Activated CD4-positive, alpha-beta T cell treated with anti-CD3 and anti-CD28 coated beads for 4 hours (primary cell): ENCODE measurements around the gene RBM47.

Source experiments
- DNase-seq, 2 donors: peaks; one replicate each; pipeline ENCODE4 v3.0.0-alpha.2; 2020

Gene RBM47

DNA sequence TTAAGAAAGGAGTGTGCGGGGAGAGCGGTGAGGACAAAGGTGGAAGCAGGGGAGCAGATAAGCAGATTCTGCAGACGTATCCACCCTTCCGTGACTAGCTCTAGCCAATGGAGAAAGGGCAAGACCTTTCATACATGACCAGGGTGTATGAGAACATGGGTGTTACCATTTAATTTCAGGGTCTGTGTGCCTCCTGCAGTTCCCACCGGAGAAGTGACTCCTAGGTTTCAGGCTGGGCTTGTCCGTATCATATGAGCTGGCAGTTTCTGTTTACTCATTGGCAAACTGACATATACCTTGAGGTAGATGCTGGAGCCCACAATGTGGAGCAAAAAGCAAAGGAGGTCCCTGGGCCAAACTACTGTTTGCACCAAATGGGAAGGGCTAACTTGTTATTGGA lies 6.8 kb downstream of the RBM47 start:
- no peak for DNase-seq

DNA sequence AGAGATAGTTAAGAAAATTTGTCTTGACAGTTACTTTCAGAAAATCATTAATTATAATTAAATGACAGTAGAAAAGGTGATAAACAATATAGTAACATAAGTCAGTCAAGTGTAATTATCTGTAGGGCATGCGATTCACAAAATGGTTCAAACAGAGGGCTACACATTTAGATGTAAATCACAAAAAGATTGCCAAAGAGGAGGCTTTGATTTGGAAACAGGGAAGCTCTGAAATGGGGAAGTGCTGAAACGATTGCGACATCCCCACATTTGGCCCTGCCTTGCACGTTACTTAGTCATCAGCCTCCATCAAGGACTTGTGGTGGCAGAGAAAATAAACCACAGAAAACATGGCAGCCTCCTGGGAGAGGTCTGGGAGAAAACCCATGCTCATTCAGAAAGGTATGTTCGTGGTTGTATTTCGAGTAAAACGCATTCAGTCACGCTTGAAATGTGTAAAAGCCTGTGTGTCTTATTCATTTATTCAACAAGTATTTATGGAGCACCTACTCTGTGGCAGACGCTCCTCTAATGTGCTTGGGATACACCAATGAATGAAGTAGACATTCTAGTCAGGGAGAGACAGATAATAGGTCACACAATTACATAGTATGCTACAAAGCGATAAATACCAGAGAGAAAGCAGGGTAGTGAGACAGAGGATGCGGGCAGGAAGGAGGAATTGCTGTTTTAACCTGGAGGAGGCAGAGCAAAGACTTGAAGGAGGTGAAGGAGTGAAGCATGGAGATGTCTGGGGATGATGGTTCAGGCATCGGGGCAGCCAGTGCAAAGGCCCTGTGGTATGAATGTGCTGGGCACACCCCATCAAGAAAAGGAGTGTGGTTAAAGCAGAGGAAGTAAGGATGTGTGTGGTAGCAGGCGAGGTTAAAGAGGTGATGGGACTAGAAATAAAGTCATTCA lies 7.8 kb downstream of the RBM47 start:
- DNase-seq: no peak

DNA sequence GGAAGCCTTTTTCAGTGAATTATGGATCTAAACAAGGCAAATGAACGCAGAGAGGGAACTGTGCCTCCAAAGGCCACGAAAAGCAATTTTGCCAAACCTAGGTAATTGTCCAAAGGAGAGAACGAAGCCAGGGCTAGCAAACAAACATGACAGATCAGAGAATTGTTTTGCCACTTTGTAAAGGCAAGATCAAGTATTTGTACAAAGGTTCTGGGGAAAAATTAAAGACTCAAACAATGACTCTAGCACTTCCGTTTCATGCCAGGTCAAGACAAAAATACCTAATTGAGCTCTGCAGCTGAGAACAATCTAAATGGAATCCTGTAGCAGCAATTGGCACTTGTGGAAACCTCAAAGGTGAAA lies 8.5 kb downstream of the RBM47 start:
- no peak for DNase-seq

DNA sequence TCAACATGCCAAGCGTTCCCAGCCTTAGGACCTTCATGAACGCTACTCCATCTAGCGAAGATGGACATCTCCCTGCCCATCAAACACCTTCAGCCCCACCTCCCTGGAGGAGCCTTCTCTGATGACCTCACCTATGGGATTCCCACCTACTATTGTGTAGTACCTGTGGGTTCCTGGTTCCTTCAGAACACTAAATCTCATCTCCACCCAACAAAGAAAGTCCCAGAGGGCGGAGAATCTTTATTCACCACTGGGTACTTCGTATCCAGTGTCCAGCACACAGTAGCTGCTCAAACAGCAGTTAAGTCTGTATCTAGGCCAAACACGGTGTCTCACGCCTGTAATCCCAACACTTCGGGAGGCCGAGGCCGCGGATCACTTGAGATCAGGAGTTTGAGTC lies 10.1 kb downstream of the RBM47 start:
- DNase-seq: no peak

DNA sequence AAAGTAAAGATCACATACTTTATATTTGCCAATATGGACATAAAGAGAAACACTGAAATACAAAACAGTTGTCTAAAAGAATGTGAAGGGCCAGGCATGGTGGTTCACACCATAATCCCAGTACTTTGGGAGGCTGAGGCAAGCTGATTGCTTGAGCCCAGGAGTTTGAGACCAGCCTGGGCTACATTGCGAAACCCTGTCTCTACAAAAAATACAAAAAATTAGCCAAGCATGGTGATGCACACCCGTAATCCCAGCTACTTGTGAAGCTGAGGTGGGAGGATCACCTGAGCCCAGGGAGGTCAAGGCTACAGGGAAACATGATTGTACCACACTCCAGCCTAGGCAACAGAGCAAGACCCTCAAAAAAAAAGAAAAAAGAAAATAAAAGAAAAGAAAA lies 11.8 kb downstream of the RBM47 start:
- no peak for DNase-seq

DNA sequence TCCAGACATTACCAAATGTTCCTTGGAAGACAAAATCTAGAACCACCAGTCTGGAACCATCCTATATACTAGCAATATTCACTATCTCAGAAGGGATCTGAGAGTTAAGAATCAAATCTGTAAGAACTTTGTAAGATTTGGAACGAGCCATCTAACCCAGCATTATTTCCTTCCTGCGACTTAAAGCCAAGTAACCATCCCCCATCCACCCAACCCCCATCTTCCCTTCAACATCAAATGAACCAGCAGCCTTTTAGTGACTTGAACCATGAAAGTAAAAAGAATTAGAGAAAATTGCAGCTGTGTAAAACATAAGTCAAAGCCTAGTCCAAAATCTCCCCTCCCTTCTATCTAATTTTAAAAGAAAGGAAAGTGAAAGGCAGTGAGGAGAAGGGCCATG lies 15.6 kb downstream of the RBM47 start:
- no peak for DNase-seq

DNA sequence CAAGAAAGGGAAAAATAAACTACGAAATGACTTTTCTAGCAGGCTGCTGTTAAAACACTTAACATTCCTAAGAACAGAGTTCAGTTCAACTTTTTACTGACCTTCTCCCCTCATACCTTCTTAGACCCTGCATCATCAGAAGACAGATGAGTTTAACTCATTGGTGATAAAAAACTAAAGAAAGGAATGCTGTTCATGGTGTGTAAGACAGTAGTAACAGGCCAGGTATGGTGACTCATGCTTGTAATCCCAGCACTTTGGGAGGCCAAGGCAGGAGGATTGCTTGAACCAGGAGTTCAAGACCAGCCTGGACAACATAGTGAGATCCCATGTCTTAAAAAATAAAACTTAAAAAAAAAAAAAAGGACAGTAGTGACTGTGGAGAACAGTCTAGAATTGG lies 16.2 kb downstream of the RBM47 start:
- DNase-seq: no peak

DNA sequence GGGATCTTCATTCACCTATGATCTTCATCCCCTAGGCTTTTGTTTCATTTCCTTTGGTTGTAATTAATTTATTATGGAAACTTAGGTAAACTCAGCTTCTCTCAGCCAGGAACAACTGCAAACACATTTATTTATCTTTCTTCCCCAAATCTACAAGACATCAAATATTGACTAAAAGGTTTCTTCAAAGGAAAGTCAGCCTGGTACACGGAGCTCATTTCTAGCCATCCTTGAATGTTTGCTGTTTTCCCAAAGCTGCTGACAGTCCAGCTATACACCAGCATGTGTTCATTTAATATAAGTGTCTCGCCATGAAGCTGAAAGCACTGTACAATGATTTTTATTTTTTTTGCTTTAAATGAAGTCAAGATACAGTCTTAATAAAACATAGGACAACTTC lies 16.8 kb downstream of the RBM47 start:
- DNase-seq: no peak

DNA sequence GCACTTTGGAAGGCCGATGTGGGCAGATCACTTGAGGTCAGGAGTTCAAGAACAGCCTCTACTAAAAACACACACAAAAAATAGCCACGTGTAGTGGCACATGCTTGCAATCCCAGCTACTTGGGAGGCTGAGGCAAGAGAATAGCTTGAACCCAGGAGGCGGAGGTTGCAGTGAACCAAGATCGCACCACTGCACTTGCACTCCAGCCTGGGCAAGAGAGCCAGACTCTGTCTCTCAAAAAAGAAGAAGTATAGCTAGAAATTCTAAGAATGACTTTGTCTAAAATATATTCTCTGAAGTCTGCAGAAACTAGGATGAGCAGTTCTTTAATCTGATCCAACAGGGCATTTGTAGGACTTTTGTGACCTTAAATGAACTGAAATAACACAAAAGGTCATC lies 17.4 kb downstream of the RBM47 start:
- DNase-seq: no peak

DNA sequence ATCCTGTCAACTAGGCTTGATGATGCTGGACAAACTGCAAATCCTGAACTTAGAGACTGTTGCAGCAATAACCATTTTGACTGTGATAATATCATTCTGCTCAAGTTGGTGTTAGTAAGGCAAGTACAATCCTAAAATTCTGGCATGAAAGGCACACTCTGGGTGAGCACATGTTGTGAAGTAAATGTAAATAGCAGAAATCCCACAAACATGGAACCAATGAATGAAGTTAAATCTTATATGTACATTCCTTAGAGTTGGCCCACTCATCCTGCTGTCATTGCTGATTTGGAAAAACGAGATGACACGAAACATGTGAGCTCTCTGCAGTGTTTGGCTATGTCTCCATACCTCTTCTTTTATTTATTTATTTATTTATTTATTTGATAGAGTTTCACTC lies 21.0 kb downstream of the RBM47 start:
- DNase-seq: no peak

DNA sequence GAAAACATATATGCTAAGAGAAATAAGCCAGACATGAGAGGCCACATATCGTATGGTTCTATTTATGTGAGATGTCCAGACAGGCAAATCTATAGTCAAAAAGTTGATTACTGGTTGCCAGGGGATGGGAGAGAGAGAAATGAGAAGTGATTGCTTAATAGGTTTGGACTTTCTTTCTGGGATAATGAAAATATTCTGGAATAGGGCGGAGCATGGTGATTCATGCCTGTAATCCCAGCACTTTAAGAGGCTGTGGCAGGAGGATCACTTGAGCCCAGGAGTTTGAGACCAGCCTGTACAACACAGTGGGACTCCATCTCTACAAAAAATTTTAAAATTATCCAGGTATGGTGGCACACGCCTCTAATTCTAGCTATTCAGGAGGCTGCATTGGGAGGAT lies 22.4 kb downstream of the RBM47 start:
- no peak for DNase-seq

DNA sequence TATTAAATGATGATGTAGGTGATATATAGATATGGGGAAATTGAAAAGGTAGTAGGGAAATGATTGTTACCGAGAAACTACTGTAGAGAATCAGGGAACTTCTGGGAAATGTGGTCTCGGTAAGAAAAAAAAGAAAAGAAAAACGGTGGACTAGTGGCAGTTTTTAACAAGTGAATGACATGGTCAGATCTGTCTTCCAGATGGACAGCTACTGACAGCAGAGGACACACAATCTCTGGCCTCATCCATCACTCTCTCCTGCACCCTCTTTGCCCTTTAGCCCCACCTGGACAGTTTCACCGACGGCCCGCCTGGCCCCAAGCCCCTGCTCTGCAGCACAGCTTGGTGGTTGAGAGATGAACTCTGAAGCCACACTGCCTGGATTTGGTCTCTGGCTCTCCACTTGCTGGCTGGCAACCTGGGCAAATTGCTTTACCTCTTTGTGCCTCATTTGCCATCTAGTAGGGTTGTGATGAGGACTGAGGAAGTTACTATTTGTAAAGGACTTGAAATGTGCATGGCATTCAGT lies 23.4 kb downstream of the RBM47 start:
- no peak for DNase-seq

DNA sequence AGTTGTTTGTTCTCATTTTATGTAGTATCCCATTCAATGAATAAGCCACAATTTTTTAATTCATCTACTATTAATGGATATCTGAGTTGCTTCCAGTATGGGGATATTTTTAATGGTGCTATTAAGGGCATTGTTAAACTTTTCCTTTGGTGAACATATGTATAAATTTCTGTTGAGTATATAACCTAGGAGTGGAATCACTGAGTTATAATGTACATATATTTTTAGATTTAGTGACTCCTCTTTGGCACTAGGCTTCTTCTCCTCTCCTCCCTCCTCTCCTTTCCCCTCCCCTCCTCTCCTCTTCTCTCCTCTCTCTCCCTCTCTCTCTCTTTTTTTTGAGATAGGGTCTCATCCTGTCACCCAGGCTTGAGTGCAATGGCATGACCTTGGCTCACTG lies 26.4 kb downstream of the RBM47 start:
- no peak for DNase-seq

DNA sequence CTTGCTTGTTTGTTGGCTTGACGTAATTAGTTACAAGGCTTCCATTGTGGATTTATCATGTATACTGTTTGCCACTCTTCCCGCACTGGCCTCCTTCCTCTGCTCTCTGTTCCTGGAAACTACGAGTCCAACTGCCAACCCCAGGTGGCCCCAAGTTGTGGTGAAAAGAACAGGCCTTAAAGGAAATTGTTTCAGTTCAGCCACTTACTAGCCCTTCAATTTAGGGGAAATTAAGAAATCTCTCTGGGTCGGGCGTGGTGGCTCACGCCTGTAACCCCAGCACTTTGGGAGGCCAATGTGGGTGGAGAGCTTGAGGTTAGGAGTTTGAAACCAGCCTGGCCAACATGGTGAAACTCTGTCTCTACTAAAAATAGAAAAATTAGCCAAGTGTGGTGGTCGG lies 28.0 kb downstream of the RBM47 start:
- DNase-seq: no peak

DNA sequence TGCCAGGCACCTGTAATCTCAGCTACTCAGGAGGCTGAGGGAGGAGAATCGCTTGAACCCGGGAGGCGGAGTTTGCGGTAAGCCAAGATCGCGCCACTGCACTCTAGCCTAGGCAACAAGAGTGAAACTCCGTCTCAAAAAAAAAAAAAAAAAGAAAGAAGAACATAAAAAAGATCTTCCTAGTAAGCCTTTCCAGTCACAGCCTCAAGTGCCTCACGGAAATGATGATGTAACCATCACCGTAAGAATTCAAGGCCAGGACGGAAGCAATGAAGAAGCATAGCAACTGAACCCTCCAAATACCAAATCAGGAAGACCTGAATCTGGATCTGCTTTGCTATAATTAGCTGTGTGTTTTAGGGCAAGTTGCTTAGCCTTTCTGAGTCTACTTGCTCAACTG lies 28.8 kb downstream of the RBM47 start:
- no peak for DNase-seq

DNA sequence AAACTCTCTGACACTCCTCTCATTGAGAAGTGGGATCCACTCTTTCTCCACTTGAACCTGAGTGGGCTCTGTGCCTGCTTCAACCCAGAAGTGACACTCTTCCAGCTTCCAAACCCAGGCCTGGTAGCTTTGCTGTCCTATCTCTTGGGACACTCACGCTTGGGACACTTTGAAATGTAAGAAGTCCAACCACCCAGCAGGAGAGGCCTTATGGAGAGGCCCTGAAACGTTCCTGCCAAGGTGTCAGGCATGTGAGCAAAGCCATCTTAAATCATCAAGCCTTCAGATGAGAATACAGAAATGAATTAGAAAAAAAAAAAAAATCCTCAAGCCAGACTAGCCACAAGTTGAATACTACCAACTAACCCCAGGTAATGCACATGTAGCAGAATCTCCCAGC lies 30.2 kb downstream of the RBM47 start:
- DNase-seq: no peak

DNA sequence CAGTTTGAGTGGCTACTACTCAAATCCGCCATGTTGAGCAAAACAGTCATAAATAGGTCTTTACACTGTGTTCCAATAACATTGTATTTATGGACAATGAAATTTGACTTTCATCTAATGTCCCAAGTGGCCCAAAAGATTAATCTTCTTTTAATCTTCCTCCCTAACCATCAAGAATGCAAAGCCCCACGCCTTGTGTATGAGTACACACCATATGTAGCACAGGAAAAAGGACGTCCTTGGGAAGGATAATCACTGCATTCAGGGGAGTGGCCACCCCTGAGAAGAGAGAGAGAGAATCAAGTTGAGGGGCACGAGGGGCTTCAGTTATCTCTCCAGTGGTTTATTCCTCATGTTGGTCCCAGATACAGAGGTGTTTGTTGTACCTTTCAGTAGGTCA lies 33.1 kb downstream of the RBM47 start:
- DNase-seq: no peak

DNA sequence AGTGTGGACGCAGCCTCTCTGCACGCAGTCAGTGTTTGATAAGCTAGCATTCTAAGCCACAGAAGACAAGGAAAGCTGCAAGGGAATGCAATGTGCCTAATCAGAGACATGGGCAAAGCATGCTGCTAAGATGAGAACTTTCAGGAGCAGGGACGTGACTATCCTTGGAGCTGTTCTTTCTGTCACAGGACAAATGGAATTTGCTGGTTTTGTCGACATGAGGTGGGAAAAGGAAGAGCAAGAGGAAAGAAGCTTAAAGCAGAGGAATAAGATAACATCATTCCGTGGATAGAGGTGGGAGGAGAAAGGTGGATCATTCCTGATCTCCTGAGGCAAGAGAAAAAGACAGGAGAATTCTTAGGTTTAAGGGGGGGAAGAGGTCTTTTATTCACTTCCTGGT lies 33.7 kb downstream of the RBM47 start:
- no peak for DNase-seq

DNA sequence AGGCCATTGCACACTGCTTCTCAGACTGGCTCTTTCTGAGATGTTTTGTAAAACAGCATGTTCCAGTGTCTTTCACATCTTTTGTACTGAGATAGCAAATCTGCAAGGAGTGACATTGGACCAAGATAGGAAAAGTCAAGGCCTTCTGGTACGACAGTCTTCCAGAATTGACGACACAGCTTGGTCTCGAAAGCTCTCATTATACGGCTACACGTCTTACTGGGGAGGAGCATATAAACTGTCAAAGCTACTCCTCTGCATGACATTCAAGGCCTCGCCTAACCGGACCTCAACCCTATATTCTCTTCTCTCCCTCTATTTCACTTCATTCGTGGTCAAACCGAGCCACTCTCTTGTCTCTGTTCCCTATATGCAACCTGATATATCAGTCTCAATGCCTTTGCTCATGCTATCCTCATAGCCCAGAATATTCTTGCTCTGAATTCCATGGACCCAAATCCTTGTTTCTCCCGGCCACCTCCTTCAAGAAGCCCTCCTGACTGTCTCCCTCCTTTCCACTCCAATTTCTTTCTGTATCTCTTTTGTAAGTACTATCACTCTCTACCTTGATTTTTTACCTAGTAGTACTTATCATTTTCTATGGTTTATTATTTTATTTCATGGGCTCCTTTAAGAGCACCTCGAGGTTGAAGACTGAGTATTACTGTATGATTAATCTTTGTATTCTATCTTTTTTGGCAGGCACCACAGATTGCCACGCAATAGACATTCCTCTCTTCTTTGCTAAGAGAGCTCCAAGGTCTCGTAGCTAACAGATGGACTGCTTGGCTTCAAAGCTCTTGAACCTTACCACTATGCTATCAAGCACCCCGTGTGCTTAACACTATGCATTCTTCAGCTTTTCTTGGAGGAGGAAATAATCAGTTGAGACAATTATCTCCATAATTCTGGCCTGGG lies 35.1 kb downstream of the RBM47 start:
- DNase-seq: no peak

DNA sequence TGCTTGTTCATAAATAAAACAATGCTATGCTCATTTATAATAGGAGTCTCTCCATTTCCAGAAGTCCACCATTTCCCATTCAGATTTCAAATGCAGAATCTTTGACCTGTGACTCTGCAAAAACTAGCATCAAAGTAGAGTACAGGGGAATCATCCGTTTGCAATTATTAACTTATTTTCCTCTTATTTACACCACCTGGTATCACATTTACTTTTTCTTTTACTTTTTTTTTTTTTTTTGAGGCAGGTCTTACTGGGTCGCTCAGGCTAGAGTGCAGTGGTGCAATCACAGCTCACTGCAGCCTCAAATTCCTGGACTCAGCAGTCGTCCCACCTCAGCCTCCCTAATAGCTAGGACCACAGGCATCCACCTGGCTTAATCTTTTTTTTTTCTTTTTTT lies 37.6 kb downstream of the RBM47 start:
- no peak for DNase-seq

DNA sequence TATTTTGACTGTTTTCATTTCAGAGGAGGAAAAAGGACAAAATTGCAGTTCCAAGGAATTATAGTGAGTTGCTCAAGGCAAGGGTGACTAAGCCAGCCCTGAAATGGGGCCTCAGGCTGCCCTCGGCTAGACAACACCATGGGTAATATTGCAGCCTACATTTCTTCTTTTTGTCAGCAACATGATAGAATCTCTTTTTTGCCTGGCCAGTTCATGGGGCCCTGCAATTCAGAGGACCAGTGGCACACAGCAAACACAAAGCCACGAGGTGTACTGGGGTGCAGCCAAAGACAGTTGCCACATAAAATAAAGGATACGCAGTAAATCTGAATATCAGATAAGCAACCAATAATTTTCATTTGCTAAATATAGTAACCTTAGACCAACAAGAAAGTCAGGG lies 41.8 kb downstream of the RBM47 start:
- DNase-seq: no peak

DNA sequence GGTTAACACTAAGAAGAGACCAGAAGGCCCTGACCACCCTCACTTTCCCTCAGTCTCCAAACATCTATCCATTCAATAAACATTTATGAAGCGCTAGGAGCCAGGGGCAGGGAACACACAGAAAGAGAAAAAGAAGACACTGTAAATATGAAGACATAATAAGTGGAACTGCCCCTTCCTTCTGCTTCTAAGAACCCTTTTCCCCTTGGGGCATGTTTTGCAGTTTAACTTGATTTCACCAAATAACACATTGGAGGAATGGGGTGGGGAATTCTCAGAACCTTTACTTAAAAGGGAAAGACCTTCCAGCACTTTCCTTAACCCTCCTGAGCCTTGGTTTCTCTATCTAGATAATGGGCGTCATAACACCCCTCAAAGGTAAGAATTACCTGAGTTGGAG lies 42.3 kb downstream of the RBM47 start:
- no peak for DNase-seq

DNA sequence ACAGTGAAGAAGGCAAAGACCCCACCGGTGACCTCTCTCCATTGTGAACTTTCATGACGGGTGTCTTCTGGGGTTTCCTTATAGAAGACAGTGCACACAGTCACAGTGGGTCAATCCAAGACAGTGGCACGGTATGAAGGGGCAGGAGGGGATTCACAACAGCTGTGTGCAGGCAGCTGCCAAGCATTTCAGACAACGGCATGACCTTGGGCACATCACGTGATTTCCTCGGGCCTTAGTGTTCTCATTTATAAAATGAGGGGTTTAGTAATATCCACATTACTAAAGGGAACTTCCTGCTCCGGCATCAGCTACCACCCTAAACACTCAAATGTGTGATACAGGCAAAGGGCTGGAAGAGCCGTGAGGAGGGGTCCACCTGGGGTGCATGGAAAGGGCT lies 42.9 kb downstream of the RBM47 start:
- DNase-seq: no peak

DNA sequence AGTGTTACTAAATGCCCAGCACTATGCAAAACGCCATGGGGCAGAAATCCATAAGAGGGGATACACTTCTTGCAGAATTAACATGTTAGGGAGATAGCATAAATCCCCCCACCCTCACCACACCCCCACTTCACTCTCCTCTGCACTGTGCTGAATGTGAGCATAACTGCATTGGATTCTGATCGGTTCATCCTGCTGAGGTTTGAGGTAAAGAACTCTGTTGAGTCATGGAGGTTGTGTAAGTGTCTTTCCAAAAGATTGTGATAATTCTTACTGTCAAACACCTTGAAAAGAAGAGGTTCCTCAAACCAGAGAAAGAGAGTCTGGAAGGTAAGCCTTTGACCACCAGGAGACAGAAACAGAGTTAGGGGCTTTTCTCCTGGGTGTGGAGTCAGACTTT lies 43.6 kb downstream of the RBM47 start:
- DNase-seq: no peak
